Neural progenitor cell (in vitro differentiated cells): ENCODE results near the gene SLC5A5.

ENCODE experiments used
- EZH2 ChIP-seq: fragments of 200-600 bp; sonication (generic); IDR thresholded peaks from 2 replicates; pipeline ENCODE4 v1.6.1; 2017; ENCODE audit warnings: antibody characterized with exemption, mild to moderate bottlenecking, moderate library complexity
- TF ChIP-seq, protein P1 (sequence below): fragments of 200-600 bp; sonication (generic); IDR thresholded peaks from 2 replicates; pipeline ENCODE4 v1.5.1; 2017; ENCODE audit warnings: antibody characterized with exemption, mild to moderate bottlenecking

DNA sequence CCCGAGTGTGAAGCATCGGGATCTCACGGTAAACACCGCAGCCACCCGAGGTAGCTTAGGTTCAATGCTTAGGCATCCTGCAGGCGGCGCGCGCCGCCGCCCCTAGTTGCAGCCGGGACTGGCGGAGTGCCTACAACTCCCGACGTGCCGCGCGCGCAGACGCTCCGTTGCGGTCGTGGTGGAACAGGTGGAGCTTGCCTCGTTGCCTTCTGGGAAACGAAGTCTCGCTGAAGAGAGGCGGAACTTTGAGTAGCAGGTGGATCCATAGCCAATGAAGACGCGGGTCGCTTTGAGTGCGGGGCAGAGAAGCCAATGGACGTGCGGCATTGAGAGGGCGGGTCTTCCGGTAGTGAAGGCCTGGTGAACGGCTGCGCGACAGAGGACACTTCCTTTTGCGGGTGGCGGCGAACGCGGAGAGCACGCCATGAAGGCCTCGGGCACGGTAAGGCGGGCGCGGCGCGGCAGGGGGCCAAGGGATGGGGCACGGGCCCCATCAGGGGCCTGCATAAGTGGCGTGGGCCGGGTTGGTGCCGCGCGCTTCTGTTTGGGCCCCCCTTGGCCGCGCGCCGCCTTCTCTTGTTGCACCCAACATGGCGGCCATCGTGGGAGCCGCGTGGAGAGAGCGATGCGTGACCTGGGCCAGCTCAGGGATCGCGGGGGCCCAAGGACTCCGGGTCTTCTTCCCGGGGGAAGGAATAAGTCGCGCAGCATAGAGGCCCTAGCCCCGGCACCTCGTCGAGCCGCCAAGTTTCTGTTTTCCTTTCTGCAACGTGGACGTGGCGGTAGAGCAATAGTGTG, 12.0 kb upstream of the SLC5A5 start, which contains the start of gene RPL18A:
- TF ChIP-seq, protein P1, sequence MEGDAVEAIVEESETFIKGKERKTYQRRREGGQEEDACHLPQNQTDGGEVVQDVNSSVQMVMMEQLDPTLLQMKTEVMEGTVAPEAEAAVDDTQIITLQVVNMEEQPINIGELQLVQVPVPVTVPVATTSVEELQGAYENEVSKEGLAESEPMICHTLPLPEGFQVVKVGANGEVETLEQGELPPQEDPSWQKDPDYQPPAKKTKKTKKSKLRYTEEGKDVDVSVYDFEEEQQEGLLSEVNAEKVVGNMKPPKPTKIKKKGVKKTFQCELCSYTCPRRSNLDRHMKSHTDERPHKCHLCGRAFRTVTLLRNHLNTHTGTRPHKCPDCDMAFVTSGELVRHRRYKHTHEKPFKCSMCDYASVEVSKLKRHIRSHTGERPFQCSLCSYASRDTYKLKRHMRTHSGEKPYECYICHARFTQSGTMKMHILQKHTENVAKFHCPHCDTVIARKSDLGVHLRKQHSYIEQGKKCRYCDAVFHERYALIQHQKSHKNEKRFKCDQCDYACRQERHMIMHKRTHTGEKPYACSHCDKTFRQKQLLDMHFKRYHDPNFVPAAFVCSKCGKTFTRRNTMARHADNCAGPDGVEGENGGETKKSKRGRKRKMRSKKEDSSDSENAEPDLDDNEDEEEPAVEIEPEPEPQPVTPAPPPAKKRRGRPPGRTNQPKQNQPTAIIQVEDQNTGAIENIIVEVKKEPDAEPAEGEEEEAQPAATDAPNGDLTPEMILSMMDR = peak; percentile 84
- no peak for TF ChIP-seq EZH2
